Left forelimb (tissue), 1 donor: ENCODE results near the gene CDH23.

Experiments used
- DNase-seq: peaks from one replicate; pipeline ENCODE4 v3.0.0-alpha.2; 2018; ENCODE audit warnings: low spot score

CDH23 gene

GRCh38 chr10:71440506-71441035 is 43.9 kb downstream of the CDH23 start:
- no peak for DNase-seq

DNA sequence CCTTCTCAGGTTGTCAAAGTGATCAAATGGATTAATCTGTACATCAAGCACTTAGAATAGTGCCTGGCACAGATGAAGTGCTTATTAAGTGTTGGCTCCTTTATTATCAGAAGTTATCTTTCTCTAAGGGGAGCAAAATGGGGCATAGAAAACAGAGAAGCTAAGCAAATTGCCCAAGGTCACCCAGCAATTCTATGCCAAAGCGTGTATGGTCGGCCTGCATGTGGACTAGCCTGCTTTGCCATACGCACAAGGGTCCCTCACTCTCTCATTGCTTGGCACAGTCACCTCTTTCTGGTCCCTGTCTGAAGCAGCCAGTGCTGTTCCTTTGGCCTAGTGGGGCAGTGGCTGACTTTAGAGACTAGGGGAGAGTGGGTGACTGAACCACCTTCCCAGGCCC is 45.3 kb downstream of the CDH23 start:
- no peak for DNase-seq

- no peak for DNase-seq
These were observed 46.3 kb downstream of the CDH23 start for GRCh38 chr10:71442859-71443570.

- DNase-seq, result no peak
These were observed 47.0 kb downstream of the CDH23 start for GRCh38 chr10:71443676-71444075.

GRCh38 chr10:71444284-71445054 is 47.7 kb downstream of the CDH23 start:
- no peak for DNase-seq

- no peak for DNase-seq
These were observed 51.0 kb downstream of the CDH23 start for GRCh38 chr10:71447676-71448075.

GRCh38 chr10:71448146-71448545 is 51.4 kb downstream of the CDH23 start:
- DNase-seq, result no peak

- DNase-seq, result no peak
These were observed 52.3 kb downstream of the CDH23 start for GRCh38 chr10:71449026-71449425.

- no peak for DNase-seq
These were observed 55.0 kb downstream of the CDH23 start for GRCh38 chr10:71451754-71452153.

DNA sequence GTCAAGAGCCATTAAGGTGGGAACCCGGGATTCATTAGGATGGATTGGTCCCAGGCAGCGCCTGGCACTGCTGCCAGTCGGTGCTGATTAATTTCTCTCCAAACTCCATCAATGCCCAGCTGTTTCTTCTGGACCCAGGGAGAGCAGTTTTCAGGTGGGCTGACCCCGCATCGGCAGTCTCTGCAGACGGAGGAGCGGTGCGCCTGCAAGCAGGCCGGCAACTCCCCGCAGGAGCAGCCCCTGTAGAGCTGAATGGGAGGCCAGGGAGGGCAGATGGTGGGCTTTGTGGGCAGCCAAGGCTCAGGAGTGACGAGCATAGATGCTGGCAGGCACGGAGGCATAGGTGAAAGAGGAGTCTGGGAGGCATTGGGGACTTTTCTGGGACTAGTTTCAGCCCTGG is 56.5 kb downstream of the CDH23 start:
- no peak for DNase-seq

- no peak for DNase-seq
These were observed 57.6 kb downstream of the CDH23 start for GRCh38 chr10:71454347-71454746.

- DNase-seq, result no peak
These were observed 58.3 kb downstream of the CDH23 start for GRCh38 chr10:71455035-71455434.

DNA sequence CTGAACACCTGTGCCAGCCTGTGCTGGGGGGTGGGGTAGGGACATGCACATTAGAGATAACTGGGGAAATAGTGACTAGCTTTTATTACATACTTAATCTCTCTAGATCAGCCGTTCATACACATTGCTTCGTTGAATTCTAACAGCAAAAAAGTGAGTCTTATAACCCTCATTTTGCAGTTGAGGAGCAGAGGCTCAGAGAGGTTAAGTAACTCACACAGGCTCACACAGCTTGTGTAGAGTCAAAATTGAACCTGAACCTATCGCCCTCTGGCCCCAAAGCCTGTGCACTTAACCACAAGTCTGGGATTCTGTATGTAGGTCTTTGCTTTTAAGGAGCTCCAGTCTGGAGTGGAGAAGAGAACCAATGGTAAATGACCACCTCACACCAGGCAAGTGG is 59.9 kb downstream of the CDH23 start:
- no peak for DNase-seq

GRCh38 chr10:71457908-71458307 is 61.2 kb downstream of the CDH23 start:
- no peak for DNase-seq

GRCh38 chr10:71458387-71458786 is 61.7 kb downstream of the CDH23 start:
- DNase-seq, result no peak

GRCh38 chr10:71459513-71459912 is 62.8 kb downstream of the CDH23 start:
- DNase-seq, result no peak

- no peak for DNase-seq
These were observed 63.9 kb downstream of the CDH23 start for GRCh38 chr10:71460615-71461014.

DNA sequence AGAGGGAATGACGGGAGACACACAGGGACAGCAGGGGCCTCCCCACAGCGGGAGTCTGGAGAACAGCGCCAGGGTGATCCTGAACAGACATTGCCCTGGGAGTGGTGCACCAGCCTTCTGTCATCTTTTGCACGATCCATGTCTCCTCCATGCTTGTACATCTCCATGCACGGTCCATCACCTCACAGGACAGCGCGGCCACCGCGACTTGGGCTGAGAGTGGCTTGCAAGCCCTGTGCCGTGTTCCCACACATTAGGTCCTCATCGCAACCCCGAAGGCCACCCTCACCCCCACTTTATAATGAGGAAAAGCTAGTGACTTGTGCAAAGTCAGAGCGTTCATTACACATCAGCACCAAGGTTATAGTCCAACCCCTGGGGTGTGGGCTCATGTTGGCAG is 64.7 kb downstream of the CDH23 start:
- DNase-seq, result no peak

DNA sequence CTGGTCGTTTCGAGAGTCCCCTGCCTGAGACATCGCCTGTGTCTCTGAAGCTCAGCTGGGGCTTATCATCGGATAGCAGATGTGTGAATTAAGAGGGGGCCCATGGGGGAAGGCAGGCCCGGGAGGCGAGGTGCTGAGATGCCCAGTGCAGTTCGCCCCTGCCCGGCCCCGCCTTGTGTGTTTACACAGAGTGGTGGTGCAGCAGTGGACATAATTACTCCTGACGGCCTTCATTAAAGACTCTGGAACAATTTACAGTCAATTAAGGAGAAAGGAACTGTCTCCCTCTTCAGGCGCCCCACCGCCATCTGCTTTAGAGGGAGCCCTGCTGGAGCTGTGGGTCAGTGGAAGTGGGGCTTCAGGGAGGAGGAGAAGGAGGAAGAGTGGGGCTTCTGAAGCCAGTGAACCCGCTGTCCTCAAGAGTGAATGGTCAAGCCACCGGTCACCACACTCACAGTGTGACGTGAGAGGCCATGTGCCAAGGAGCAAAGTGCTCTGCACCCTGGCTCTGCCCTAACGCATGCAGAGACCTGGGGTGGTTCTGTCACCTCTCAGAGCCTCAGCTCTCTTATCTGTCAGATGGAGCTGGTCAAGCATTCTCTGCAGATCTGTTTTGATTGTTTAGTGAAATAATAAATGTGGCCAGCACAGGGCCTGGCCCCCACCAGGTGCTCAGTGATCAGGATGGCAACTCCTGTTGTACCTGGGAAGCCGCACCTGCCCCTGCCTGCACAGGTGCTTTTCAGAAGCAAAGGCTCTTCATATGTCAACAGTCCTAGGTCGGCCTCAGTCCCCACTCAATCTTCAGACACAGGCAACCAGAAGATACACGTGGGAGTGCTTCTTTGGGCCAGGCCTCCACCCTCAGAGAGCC is 65.6 kb downstream of the CDH23 start:
- no peak for DNase-seq

GRCh38 chr10:71463111-71463510 is 66.4 kb downstream of the CDH23 start:
- no peak for DNase-seq

DNA sequence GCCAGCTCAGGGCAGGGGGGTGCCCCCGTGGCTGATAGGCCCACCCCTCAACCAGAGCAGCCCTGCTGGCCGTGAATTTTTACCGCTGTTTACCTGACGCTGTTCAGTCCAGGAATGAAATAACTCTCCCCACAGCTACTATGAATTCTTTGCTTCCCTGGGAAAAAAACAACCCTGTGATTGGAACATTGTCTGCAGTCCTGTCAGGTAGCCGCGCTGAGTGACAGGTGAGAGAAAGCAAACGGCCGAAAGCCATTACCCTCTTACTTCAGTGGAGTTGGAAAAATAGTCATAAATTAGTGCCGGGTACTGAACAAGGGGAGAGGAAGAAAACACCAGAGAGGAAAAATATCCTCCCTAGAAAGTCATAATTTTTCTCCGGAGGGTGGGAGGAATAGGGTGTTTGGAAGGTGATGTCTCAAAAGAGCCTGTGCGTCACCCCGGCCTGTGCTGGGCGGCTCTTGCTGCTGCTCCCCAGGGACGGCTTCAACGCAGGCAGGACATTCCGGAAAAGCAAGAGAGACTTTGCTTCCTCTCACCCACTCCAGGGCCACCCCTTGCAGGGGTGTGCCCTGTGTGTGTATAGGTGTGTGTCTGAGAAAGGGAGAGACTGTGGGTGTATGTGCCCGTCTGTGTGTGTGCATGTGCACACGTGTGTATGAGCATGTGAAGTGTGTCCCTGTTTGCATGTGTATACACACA is 69.0 kb downstream of the CDH23 start:
- DNase-seq, result no peak

- no peak for DNase-seq
These were observed 69.6 kb downstream of the CDH23 start for GRCh38 chr10:71466330-71466729.
